Fibroblast of villous mesenchyme (primary cell): ENCODE results near the gene PPFIBP2. TPM values are rescaled to one million over a fixed set of nuclear protein-coding genes. Genes with fewer than 3 reads are reported as not detected.

Source experiments
- DNase-seq: peaks from one replicate; pipeline ENCODE4 v3.0.0-alpha.2; 2010; ENCODE audit warnings: low read depth
- H3K4me3 ChIP-seq: 2 replicates; pipeline ENCODE4 v1.5.1; 2011; ENCODE audit warnings: low read depth, mild to moderate bottlenecking, low read length
- CTCF ChIP-seq: IDR thresholded peaks from 2 replicates; pipeline ENCODE4 v1.5.1; 2012; ENCODE audit warnings: low read depth, mild to moderate bottlenecking, low read length; ENCODE audit not compliant: insufficient read depth
- total RNA-seq: library from RNA; depleted of rRNA; stranded (reverse); fragments of >200 nt; gene quantifications from 2 replicates; pipeline ENCODE4 v1.2.3, GENCODE V29; 2012

The PPFIBP2 gene
- total RNA-seq, 1 donor, result 20.3 TPM

GRCh38 chr11:7689239-7689638, 175.4 kb downstream of the PPFIBP2 start:
- no peak overlapping the region for H3K4me3 ChIP-seq
- no peak for DNase-seq
- no peak for TF ChIP-seq CTCF

DNA sequence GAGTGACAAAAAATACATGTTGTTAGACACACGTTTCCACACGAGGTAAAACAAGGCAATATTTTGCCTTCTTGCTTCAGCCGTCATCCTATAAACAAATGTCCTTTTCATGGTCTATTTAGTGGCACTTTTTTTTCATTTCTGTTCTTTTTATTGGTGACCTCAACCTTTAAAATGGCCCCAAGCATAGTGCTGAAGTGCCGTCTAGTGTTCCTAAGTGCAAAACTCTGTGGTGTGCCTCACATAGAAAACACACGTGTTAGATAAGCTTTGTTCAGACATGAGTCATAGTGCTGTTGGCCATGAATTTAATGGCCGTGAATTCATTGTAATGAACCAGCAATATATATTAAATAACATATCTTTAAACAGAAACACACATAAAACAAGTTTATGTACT, 176.8 kb downstream of the PPFIBP2 start:
- TF ChIP-seq CTCF, result no peak
- H3K4me3 ChIP-seq, result no peak overlapping the region
- no peak for DNase-seq

DNA sequence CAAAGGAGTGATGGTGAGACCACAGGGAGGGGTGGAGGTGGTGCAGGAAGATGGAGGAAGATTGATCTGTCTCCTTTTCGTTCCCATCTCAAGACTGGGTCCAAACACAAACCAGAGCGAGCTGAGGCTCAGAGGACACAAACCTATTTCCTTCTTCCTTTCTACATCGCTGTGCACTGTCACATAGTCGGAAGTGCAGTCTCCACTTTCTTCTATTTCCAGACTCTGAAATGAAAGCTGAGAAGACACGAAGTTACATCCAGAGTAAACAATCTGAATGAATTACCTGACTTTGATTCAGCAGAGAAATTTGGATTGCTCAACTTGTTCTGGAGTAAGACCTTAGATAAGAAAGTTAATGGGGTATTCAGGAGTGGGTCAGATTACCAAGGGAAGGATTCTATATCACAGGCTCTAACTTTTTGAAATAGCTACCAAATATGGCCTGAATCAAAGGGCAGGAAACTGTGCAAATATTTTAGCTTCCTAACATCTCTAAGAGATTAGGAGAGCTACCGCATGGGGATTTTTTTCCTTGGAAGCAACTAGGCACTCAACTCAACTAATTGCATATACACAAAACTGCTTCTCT, 178.1 kb downstream of the PPFIBP2 start:
- TF ChIP-seq CTCF, result no peak
- no peak overlapping the region for H3K4me3 ChIP-seq
- DNase-seq, result peak; percentile 29

- TF ChIP-seq CTCF, result no peak
- H3K4me3 ChIP-seq, result no peak overlapping the region
- no peak for DNase-seq
These were observed 178.6 kb downstream of the PPFIBP2 start for GRCh38 chr11:7692426-7692825.

DNA sequence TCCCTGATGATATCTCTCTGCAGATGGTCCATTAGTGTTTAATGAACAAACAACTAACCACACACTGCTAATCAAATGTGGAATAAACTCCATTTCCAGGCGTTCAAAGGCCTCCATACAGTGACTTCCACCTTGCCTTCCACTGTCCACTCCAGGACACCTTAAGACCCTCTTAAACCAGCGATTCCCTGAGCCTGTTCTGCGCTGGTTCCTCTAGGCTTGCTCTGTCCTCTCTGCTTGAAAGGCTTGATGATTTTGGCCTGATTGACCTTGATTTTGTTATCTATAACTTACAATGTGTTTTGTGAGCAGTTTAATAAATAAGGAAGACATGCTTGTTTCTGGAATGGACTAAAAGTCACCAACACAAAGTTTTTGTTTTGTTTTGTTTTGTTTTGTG, 180.4 kb downstream of the PPFIBP2 start:
- no peak for TF ChIP-seq CTCF
- no peak for DNase-seq
- no peak overlapping the region for H3K4me3 ChIP-seq

GRCh38 chr11:7696424-7696823, 182.6 kb downstream of the PPFIBP2 start:
- DNase-seq, result no peak
- no peak overlapping the region for H3K4me3 ChIP-seq
- TF ChIP-seq CTCF, result no peak

Other genes starting within 250 kb of the PPFIBP2 start
- gene OLFML1, start 28.5 kb upstream of the PPFIBP2 start, total RNA-seq, result 1.9 and 2.2 TPM in 2 replicates
- gene CYB5R2, start 159.5 kb downstream of the PPFIBP2 start, total RNA-seq, result 32.0 and 39.9 TPM in 2 replicates
- under 0.01 and 0.64 TPM in 2 replicates for gene OVCH2, start 192.5 kb downstream of the PPFIBP2 start, total RNA-seq